CD4-positive, alpha-beta T cell treated with Interleukin-4 for 4 hours (primary cell): ENCODE results near the gene BACE2.
"Not testable (repeated sequence)": the region's sequence is repeated elsewhere in the genome, so short reads cannot be mapped to it uniquely, and the experiment has no call there.

Experiments used
- DNase-seq: peaks from one replicate; pipeline ENCODE4 v3.0.0-alpha.2; 2020

BACE2 gene

GRCh38 chr21:41217671-41218385, 49.9 kb downstream of the BACE2 start:
- DNase-seq = no peak

GRCh38 chr21:41219498-41220207, 51.7 kb downstream of the BACE2 start:
- DNase-seq = no peak

GRCh38 chr21:41220208-41220733, 52.3 kb downstream of the BACE2 start:
- DNase-seq = no peak

- no peak for DNase-seq
Observed at GRCh38 chr21:41222247-41223068, 54.5 kb downstream of the BACE2 start.

GRCh38 chr21:41226853-41227252, 58.9 kb downstream of the BACE2 start:
- no peak for DNase-seq

GRCh38 chr21:41227357-41228005, 59.5 kb downstream of the BACE2 start:
- DNase-seq = no peak

GRCh38 chr21:41228006-41228370, 60.0 kb downstream of the BACE2 start:
- no peak for DNase-seq

- DNase-seq = no peak
Observed at GRCh38 chr21:41228492-41228891, 60.5 kb downstream of the BACE2 start.

- DNase-seq = no peak
Observed at GRCh38 chr21:41228958-41229357, 61.0 kb downstream of the BACE2 start.

- DNase-seq = no peak
Observed at GRCh38 chr21:41229509-41230248, 61.7 kb downstream of the BACE2 start.

- no peak for DNase-seq
Observed at GRCh38 chr21:41230497-41230896, 62.5 kb downstream of the BACE2 start.

- DNase-seq = no peak
Observed at GRCh38 chr21:41231060-41231459, 63.1 kb downstream of the BACE2 start.

- no peak for DNase-seq
Observed at GRCh38 chr21:41232013-41232412, 64.1 kb downstream of the BACE2 start.

- no peak for DNase-seq
Observed at GRCh38 chr21:41233916-41234315, 66.0 kb downstream of the BACE2 start.

- DNase-seq = no peak
Observed at GRCh38 chr21:41234569-41234968, 66.6 kb downstream of the BACE2 start.

- no peak for DNase-seq
Observed at GRCh38 chr21:41235201-41235600, 67.2 kb downstream of the BACE2 start.

- no peak for DNase-seq
Observed at GRCh38 chr21:41236352-41236973, 68.5 kb downstream of the BACE2 start.

GRCh38 chr21:41238081-41238796, 70.3 kb downstream of the BACE2 start:
- not testable (repeated sequence) for DNase-seq

GRCh38 chr21:41240040-41240439, 72.1 kb downstream of the BACE2 start:
- no peak for DNase-seq

GRCh38 chr21:41241341-41241740, 73.4 kb downstream of the BACE2 start:
- DNase-seq = no peak

- no peak for DNase-seq
Observed at GRCh38 chr21:41242238-41242829, 74.4 kb downstream of the BACE2 start.
